ENCODE results near the gene GJA4.

Gene GJA4

GRCh38 chr1:34792868-34793727 lies at the start of gene GJA4:
Gene GJA4, plus strand, starts transcription at chr1:34792999. Its CDS starts 1,215 bp downstream, at chr1:34794214.
- DNase-seq, result no peak

DNA sequence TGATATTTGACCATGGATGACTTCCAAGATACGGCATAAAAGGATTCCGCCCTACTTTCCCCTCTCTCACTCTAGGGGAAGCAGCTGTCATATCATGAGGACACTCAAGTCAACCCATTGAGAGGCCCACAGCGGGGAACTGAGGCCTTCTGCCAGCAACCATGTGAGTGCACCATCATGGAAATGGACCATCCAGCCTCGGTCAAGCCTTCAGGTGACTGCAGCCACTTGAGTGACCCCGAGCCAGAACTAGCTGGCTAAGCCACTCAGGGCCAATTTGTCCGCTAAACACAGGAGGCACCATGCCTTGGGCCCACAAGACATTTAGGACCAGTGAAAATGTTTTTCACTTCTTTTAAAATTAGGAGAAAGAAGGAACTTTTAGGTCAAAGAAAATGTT lies 49.0 kb upstream of the GJA4 start:
- DNase-seq, result no peak

GRCh38 chr1:34744851-34745250 lies 47.9 kb upstream of the GJA4 start:
- no peak for DNase-seq

DNA sequence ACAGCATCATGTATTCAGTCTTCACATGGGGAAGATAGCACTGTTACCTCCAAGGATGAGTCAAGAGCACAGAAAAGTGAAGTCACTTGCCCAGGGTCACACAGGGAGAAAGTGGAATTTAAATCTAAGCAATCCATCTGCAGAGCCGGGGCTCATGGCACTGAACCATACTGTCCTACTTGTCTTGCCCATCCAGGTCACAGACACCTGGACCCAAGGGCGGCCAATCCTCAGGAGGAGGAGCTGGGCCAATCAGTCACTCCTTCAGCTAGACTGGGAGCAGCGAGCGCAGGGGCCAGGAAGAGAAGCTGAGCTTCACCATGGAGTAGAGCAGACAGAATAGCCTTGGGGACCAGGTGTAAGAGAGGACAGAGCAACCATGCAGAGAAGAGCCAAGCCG lies 47.1 kb upstream of the GJA4 start:
- no peak for DNase-seq

DNA sequence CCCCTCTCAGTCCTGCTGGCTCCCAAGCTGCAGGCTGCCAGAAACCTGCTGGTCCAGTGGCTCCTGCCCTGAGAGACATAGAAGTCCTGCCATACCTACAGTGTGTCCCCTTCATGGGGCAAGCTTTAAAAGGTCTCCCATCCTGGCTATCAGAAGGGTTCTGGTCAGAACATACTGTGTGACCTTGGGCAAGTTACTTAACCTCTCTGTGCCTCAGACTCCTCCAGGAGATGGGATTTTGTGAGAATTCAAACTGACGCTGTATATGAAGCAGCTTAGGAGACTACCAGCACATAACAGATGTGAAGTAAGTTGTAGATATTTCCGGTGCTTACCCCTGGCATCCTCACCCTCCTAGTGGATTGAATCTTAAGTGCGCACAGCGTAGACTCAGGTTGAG lies 46.7 kb upstream of the GJA4 start:
- no peak for DNase-seq

- DNase-seq, result no peak
Measured at GRCh38 chr1:34746785-34747637, 45.8 kb upstream of the GJA4 start.

GRCh38 chr1:34747638-34747941 lies 45.2 kb upstream of the GJA4 start:
- no peak for DNase-seq

DNA sequence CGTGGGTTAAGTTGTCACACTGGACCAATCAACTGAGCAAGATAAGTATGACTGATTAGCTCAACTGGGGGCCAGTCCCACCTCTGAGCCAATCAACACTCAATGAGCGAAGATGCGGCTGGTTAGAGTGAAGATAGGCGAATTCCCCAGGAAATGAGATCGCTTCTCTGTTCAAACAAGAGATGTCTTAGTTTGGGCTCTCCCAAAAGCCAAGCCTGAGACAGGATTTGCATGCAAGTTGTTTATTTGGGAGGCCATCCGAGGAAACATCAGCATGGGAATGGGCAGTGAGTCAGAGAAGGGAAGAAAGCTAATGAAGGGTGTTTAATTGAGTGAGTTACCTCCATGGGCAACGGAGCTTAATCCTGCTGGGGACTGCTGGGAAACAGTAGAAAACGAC lies 42.8 kb upstream of the GJA4 start:
- DNase-seq, result no peak

DNA sequence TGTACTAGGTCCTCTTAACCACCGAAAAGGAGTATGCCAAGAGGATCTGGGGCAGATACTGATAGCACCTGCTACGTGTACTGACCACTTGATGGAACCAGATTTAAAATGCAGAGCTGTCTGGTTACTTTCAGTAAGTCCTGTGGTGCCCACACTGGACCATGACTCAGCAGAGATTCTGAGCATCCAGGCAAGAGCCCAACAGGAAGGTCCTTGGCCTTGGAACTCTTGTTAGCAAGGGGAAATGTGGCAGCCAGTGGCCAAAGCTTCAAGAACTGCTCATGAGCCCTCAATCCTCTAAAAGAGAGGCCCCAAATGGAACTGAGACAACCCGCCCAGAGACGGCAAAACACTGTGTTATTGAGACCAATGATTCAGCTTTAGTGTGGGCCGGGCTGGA lies 42.2 kb upstream of the GJA4 start:
- no peak for DNase-seq

DNA sequence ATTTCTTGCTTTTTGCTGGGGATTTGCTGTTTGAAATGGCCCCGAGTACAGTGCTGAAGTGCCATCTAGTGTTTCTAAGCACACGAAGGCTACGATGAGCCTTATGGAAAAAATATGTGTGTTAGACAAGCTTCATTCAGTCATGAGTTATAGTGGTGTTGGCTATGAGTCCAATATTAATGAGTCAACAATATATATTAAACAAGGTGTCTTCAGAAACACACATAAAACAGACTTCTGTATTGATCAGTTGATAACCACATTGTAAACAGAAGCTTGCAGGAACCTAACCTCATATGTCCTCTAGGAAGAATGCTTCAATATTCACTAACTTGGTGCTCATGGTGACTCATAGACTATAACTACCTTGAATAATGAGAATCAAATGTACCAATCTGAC lies 39.6 kb upstream of the GJA4 start:
- DNase-seq, result no peak

DNA sequence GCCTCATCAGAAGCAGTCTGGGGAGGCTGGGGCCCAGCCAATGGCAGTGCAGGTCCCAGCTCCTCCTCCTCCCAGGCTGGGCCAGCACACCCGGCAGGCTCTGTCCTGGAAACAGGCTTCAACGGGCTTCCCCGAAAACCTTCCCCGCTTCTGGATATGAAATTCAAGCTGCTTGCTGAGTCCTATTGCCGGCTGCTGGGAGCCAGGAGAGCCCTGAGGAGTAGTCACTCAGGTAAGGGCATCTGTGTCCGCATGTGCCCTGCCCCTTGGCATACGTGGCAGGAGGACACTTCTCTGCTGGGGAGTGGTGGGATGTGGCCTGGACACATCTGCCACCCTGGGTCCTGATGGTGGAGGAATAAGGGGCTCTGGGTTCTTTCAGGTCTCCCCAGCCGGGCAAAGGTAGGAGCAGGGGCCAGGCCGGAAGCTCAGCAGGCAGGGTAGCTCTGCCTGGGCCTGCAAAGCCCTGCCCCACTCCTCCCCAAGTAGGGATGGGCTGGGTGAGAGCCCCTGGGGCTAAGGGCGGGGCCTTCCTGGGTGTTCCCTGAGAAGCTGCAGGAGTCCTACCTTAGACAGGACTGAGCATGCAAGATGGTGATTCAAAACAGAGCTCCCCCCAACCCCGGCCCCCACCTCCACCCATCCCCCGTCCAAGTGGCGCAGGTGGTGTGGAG lies 37.7 kb upstream of the GJA4 start, which contains the start of gene GJB5:
Gene GJB5, plus strand, starts transcription at position 84 of the 674 bp plus-strand sequence. CDS start 2,284 bp downstream, outside the sequence.
- DNase-seq, result no peak

GRCh38 chr1:34755961-34756360 lies 36.8 kb upstream of the GJA4 start:
- DNase-seq, result no peak

DNA sequence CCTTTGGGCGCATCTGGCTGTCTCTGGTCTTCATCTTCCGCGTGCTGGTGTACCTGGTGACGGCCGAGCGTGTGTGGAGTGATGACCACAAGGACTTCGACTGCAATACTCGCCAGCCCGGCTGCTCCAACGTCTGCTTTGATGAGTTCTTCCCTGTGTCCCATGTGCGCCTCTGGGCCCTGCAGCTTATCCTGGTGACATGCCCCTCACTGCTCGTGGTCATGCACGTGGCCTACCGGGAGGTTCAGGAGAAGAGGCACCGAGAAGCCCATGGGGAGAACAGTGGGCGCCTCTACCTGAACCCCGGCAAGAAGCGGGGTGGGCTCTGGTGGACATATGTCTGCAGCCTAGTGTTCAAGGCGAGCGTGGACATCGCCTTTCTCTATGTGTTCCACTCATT lies 35.4 kb upstream of the GJA4 start:
- no peak for DNase-seq

GRCh38 chr1:34758751-34759150 lies 34.0 kb upstream of the GJA4 start:
- DNase-seq, result no peak

GRCh38 chr1:34759503-34760357 lies 33.1 kb upstream of the GJA4 start, which contains the start of gene GJB4:
Gene GJB4, plus strand, starts transcription at chr1:34759740. Its CDS starts 1,515 bp downstream, at chr1:34761255.
- DNase-seq, result no peak

DNA sequence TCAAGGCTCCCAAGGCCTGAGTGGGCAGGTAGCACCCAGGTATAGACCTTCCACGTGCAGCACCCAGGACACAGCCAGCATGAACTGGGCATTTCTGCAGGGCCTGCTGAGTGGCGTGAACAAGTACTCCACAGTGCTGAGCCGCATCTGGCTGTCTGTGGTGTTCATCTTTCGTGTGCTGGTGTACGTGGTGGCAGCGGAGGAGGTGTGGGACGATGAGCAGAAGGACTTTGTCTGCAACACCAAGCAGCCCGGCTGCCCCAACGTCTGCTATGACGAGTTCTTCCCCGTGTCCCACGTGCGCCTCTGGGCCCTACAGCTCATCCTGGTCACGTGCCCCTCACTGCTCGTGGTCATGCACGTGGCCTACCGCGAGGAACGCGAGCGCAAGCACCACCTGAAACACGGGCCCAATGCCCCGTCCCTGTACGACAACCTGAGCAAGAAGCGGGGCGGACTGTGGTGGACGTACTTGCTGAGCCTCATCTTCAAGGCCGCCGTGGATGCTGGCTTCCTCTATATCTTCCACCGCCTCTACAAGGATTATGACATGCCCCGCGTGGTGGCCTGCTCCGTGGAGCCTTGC lies 31.5 kb upstream of the GJA4 start:
- no peak for DNase-seq

GRCh38 chr1:34761776-34762307 lies 31.0 kb upstream of the GJA4 start:
- no peak for DNase-seq

DNA sequence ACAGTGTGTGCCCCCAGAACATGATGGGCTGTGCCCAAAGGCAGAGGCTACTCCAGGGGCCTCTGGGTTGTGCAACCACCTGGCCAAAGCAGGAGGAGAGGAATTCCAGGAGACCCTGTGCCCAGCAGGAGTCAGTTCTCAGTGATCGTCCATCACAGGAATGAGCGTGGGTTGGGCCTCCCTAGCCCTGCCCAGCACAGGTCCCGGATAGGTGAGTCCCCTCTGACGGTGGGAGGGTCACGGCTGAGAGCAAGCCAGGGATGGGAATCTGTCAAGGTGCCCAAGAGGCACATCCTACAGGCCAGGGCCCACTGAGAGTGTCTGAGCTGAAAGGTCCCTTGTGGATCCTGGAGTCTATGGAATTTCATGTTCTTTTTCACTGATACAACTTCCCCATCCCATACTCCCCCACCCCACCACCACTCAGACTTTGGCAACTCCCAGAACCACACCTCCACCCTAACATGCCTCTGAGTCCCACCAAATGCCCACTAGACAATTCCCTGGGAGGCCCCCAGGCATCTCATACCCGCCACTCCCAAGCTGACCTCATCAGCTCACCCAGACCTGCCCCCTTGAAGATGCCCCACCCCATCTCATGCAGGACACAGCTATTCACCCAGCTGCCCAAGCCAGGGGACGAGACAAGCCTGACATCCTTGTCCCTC lies 30.2 kb upstream of the GJA4 start:
- no peak for DNase-seq

DNA sequence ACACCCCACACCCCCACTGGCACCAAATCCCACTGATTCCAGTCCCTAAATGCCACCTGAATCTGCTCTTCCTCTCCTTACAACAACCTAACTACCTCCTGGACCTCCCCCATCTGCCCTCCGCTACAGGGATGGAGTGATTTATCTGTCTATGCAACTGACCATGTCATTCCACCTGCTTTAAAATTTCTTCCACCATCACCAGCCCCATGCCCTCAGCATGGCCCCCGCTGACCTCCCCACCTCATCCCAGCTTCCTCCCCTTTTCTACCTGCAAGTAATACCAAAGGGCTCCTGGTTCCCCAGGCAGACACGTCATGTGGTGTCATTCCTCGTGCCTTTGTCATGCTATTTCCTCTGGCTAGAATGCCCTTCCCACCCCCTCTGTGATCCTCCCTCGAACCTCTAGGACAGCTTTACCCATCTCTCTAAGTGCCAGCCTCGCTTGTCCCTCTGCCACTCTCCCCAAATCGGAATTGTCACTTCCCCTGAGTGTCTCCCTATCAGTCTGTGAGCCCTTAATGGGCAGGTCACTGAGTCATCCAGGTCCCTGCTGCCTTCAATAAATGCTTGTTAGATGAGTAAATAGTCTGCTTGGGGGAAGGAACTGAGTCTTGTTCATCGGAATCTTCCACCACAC lies 29.5 kb upstream of the GJA4 start:
- no peak for DNase-seq

DNA sequence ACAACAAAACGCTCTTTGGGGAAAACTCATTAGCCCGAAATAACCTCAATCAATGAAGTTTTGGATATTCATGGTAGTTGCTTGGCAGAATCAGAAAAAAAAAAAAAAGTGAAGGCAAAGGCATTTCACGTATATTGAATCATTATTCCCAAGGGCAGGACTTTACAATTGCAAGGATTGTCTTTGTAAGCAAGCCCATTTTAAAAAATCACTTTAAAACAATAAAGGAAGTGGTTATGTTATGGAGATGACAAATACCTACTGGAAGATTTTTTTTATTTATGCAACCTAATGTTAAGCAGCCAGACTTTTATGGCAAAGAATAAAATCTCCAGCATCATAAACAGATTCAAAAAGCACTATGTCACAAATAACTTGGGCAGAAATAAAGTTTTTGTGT lies 23.9 kb upstream of the GJA4 start:
- no peak for DNase-seq

Data from NCI-H2081 treated with DMSO at 0.1 percent for 48 hours (cell line).